GM19395 (cell line): ENCODE results near the gene INO80C.
A peak's percentile ranks its signal among the peaks of the same experiment; 100 is the strongest.

Experiments used
- ATAC-seq: cut with Tn5 transposase; IDR thresholded peaks from one replicate; pipeline ENCODE4 v1.9.1; 2021; ENCODE audit warnings: mild to moderate bottlenecking, moderate library complexity; ENCODE audit not compliant: unreplicated experiment

INO80C gene

GRCh38 chr18:35497370-35498197, at the start of gene INO80C:
INO80C (minus strand) TSS chr18:35497960; CDS start chr18:35497874, 86 bp downstream.
- ATAC-seq, result peak; percentile 96

GRCh38 chr18:35547008-35547605, 49.3 kb upstream of the INO80C start:
- ATAC-seq, result no peak

GRCh38 chr18:35542356-35542755, 44.6 kb upstream of the INO80C start:
- no peak for ATAC-seq

- no peak for ATAC-seq
These were observed 37.5 kb upstream of the INO80C start for GRCh38 chr18:35535297-35535696.

- ATAC-seq, result no peak
These were observed 36.2 kb upstream of the INO80C start for GRCh38 chr18:35533916-35534405.

GRCh38 chr18:35528749-35529274, 31.1 kb upstream of the INO80C start:
- no peak for ATAC-seq

- no peak for ATAC-seq
These were observed 28.8 kb upstream of the INO80C start for GRCh38 chr18:35526495-35527059.

GRCh38 chr18:35525795-35526494, 28.2 kb upstream of the INO80C start:
- no peak for ATAC-seq

- ATAC-seq, result no peak
These were observed 26.5 kb upstream of the INO80C start for GRCh38 chr18:35524226-35524625.

GRCh38 chr18:35522130-35522959, 24.6 kb upstream of the INO80C start:
- ATAC-seq, result no peak

GRCh38 chr18:35521133-35521532, 23.4 kb upstream of the INO80C start:
- no peak for ATAC-seq

- ATAC-seq, result no peak
These were observed 21.6 kb upstream of the INO80C start for GRCh38 chr18:35519148-35519899.

GRCh38 chr18:35517715-35518114, 20.0 kb upstream of the INO80C start:
- ATAC-seq, result no peak

GRCh38 chr18:35516789-35517188, 19.0 kb upstream of the INO80C start:
- ATAC-seq, result no peak

- no peak for ATAC-seq
These were observed 18.6 kb upstream of the INO80C start for GRCh38 chr18:35516351-35516750.

- no peak for ATAC-seq
These were observed 17.8 kb upstream of the INO80C start for GRCh38 chr18:35515460-35516130.

GRCh38 chr18:35514752-35515459, 17.1 kb upstream of the INO80C start:
- no peak for ATAC-seq

GRCh38 chr18:35514283-35514682, 16.5 kb upstream of the INO80C start:
- ATAC-seq, result no peak
